ENCODE measurements around the gene RPS6KA2.
A peak's percentile ranks its signal among the peaks of the same experiment; 100 is the strongest.
"Not testable (repeated sequence)": the region's sequence is repeated elsewhere in the genome, so short reads cannot be mapped to it uniquely, and the experiment has no call there.

RPS6KA2 gene

GRCh38 chr6:166583230-166583965 is 43.7 kb downstream of the RPS6KA2 start:
- Histone ChIP-seq H3K27me3 (replicated peaks in 2 of 5; ENCODE audit: control insufficient read depth in 4 of 5, insufficient read depth in 5 of 5, low read length in 4 of 5) (no peaks in the 10 kb centered on the region), H3K36me3 (ENCODE audit: control insufficient read depth in 4 of 4, insufficient read depth in 4 of 4, low read length in 3 of 4) (no peaks in the 10 kb centered on the region), H3K4me3 (ENCODE audit: control insufficient read depth in 1 of 7, extremely low read depth in 1 of 7, insufficient read depth in 4 of 7, low read depth in 2 of 7, low read length in 6 of 7) (peak overlapping the region in 1 of 7 experiments; percentile 22), H3K4me1 (ENCODE audit: control extremely low read depth in 1 of 4, control insufficient read depth in 4 of 4, insufficient read depth in 4 of 4, low read length in 3 of 4) (peaks cover 0 to 32% (median 25%) of the 10 kb centered on the region in 4 experiments), H3K27ac (ENCODE audit: insufficient read depth in 1 of 2, low read depth in 1 of 2, low read length in 2 of 2, poor library complexity in 1 of 2, severe bottlenecking in 2 of 2) (no peak overlapping the region), H3K9me3 (ENCODE audit: control extremely low read depth in 1 of 5, control insufficient read depth in 4 of 5, insufficient read depth in 2 of 5, low read depth in 1 of 5, low read length in 4 of 5) (no peaks in the 10 kb centered on the region)
- 46% methylated on average over 13 of the region's 15 CpGs for WGBS (ENCODE audit: insufficient coverage)
- peak; percentile 29 to 67 (median 48) for DNase-seq
- ChIA-PET POLR2A (no interaction called here), CTCF (interaction anchor here (0.7 to 2.6 kb wide), 10 partner anchors 9 to 192 kb away, joined by 3 to 8 read pairs (median 4); no protein-coding TSS in a partner anchor)

DNA sequence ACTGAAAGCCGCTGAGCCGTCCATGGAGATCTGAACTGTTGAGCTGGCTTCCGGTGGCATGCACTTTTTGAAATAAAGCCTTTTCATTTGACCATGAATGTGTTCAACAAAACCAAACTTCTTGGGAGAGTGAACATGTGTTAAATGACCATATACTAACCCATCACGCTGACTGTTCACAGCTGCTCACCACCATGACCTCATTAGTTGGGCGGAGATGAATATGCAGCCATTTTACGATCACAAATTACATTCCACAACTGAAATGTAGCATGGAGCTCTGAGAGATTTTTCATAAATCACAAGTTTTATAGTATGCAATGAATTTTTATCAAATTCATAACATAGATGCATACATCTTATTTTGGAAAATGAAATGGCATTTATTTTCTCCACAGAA is 44.8 kb downstream of the RPS6KA2 start:
- H3K4me3 ChIP-seq (ENCODE audit: control insufficient read depth in 1 of 7, extremely low read depth in 1 of 7, insufficient read depth in 4 of 7, low read depth in 2 of 7, low read length in 6 of 7): no peak overlapping the region
- H3K9me3 ChIP-seq (ENCODE audit: control extremely low read depth in 1 of 5, control insufficient read depth in 4 of 5, insufficient read depth in 2 of 5, low read depth in 1 of 5, low read length in 4 of 5): no peaks in the 10 kb centered on the region
- no peak for DNase-seq
- 100% methylated on average over 1 of the region's 6 CpGs for WGBS (ENCODE audit: insufficient coverage)
- no peak overlapping the region for H3K27ac ChIP-seq (ENCODE audit: insufficient read depth in 1 of 2, low read depth in 1 of 2, low read length in 2 of 2, poor library complexity in 1 of 2, severe bottlenecking in 2 of 2)
- H3K27me3 ChIP-seq (replicated peaks in 2 of 5; ENCODE audit: control insufficient read depth in 4 of 5, insufficient read depth in 5 of 5, low read length in 4 of 5): no peaks in the 10 kb centered on the region
- POLR2A ChIA-PET: no interaction called here
- H3K36me3 ChIP-seq (ENCODE audit: control insufficient read depth in 4 of 4, insufficient read depth in 4 of 4, low read length in 3 of 4): no peaks in the 10 kb centered on the region
- H3K4me1 ChIP-seq (ENCODE audit: control extremely low read depth in 1 of 4, control insufficient read depth in 4 of 4, insufficient read depth in 4 of 4, low read length in 3 of 4): peaks cover 0 to 21% (median 14%) of the 10 kb centered on the region in 4 experiments
- CTCF ChIA-PET: interaction anchor here (1.2 to 1.4 kb wide), 2 partner anchors 10 to 18 kb away, joined by 3 to 5 read pairs; no protein-coding TSS in a partner anchor

DNA sequence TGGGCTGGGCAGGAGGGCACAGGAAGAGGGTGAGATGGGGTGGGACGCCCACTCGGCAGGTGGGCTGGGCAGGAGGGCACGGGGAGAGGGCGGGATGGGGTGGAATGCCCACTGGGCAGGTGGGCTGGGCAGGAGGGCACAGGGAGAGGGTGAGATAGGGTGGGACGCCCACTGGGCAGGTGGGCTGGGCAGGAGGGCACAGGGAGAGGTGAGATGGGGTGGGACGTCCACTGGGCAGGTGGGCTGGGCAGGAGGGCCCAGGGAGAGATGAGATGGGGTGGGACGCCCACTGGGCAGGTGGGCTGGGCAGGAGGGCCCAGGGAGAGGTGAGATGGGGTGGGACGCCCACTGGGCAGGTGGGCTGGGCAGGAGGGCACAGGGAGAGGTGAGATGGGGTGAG is 45.2 kb downstream of the RPS6KA2 start:
- H3K9me3 ChIP-seq (ENCODE audit: control extremely low read depth in 1 of 5, control insufficient read depth in 4 of 5, insufficient read depth in 2 of 5, low read depth in 1 of 5, low read length in 4 of 5); H3K27ac ChIP-seq (ENCODE audit: insufficient read depth in 1 of 2, low read depth in 1 of 2, low read length in 2 of 2, poor library complexity in 1 of 2, severe bottlenecking in 2 of 2); H3K27me3 ChIP-seq (replicated peaks in 2 of 5; ENCODE audit: control insufficient read depth in 4 of 5, insufficient read depth in 5 of 5, low read length in 4 of 5); DNase-seq; POLR2A ChIA-PET; H3K4me3 ChIP-seq (ENCODE audit: control insufficient read depth in 1 of 7, extremely low read depth in 1 of 7, insufficient read depth in 4 of 7, low read depth in 2 of 7, low read length in 6 of 7); H3K36me3 ChIP-seq (ENCODE audit: control insufficient read depth in 4 of 4, insufficient read depth in 4 of 4, low read length in 3 of 4); CTCF ChIA-PET: not testable (repeated sequence)
- H3K4me1 ChIP-seq (ENCODE audit: control extremely low read depth in 1 of 4, control insufficient read depth in 4 of 4, insufficient read depth in 4 of 4, low read length in 3 of 4): peaks cover 0 to 16% (median 10%) of the 10 kb centered on the region in 4 experiments
- WGBS (ENCODE audit: insufficient coverage): 96% methylated on average over 8 of the region's 8 CpGs

- Histone ChIP-seq H3K4me1 (ENCODE audit: control extremely low read depth in 1 of 4, control insufficient read depth in 4 of 4, insufficient read depth in 4 of 4, low read length in 3 of 4) (peaks cover 0 to 14% (median 9%) of the 10 kb centered on the region in 4 experiments), H3K27me3 (replicated peaks in 2 of 5; ENCODE audit: control insufficient read depth in 4 of 5, insufficient read depth in 5 of 5, low read length in 4 of 5) (no peaks in the 10 kb centered on the region), H3K27ac (ENCODE audit: insufficient read depth in 1 of 2, low read depth in 1 of 2, low read length in 2 of 2, poor library complexity in 1 of 2, severe bottlenecking in 2 of 2) (no peak overlapping the region), H3K36me3 (ENCODE audit: control insufficient read depth in 4 of 4, insufficient read depth in 4 of 4, low read length in 3 of 4) (no peaks in the 10 kb centered on the region), H3K4me3 (ENCODE audit: control insufficient read depth in 1 of 7, extremely low read depth in 1 of 7, insufficient read depth in 4 of 7, low read depth in 2 of 7, low read length in 6 of 7) (no peak overlapping the region), H3K9me3 (ENCODE audit: control extremely low read depth in 1 of 5, control insufficient read depth in 4 of 5, insufficient read depth in 2 of 5, low read depth in 1 of 5, low read length in 4 of 5) (peaks cover 0 to 7% (median 0%) of the 10 kb centered on the region in 5 experiments)
- no peak for DNase-seq
- 94% methylated on average over 11 of the region's 11 CpGs for WGBS (ENCODE audit: insufficient coverage)
- ChIA-PET POLR2A (no interaction called here), CTCF (no interaction called here)
Observed at GRCh38 chr6:166581091-166581511, 46.0 kb downstream of the RPS6KA2 start.

DNA sequence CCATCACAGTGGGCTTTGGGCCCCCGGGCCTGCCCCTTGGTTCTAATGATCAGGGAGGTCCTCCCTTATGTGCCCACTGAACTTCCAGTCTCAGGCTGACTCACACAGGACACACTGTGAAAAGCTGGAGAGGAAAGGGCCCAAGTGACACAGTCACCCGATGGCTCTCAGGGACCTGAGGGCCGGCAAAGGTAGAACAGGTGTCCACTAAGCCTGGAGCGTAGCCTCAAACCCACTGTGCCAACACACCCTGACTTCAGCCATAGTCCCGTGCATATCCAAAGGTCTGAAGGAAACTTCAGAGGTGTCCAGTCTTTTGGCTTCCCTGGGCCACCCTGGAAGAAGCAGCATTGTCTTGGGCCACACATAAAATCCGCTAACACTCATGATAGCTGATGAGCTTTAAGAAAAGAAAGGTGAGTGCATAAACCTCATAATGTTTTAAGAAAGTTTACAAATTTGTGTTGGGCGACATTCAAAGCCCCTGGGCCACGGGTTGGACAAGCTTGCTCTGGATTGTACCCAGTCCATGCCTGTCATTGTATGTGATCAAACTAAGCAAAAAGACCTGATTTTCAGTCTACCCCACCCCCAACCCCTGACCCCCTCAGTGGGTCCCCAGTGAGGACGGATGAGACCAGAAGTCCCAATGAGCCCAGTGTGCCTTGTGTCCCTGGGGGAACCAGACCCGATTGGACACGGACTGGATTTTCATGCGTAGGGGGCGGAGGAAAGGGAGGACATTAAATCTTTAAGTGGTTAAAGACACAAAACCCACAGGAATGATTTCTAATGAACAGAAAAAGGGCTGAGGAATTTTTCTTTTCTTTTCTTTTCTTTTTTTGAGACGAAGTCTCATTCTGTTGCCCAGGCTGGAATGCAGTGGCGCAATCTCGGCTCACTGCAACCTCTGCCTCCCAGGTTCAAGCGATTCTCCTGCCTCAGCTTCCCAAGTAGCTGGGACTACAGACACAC is 46.7 kb downstream of the RPS6KA2 start:
- peaks cover 0 to 10% (median 0%) of the 10 kb centered on the region in 5 experiments for H3K9me3 ChIP-seq (ENCODE audit: control extremely low read depth in 1 of 5, control insufficient read depth in 4 of 5, insufficient read depth in 2 of 5, low read depth in 1 of 5, low read length in 4 of 5)
- ChIA-PET POLR2A (interaction anchor here (0.6 kb wide), 1 partner anchor 38 kb away, joined by 3 read pairs; no protein-coding TSS in a partner anchor), CTCF (no interaction called here)
- no peaks in the 10 kb centered on the region for H3K36me3 ChIP-seq (ENCODE audit: control insufficient read depth in 4 of 4, insufficient read depth in 4 of 4, low read length in 3 of 4)
- H3K27ac ChIP-seq (ENCODE audit: insufficient read depth in 1 of 2, low read depth in 1 of 2, low read length in 2 of 2, poor library complexity in 1 of 2, severe bottlenecking in 2 of 2): no peak overlapping the region
- DNase-seq: no peak
- peaks cover 0 to 14% (median 9%) of the 10 kb centered on the region in 4 experiments for H3K4me1 ChIP-seq (ENCODE audit: control extremely low read depth in 1 of 4, control insufficient read depth in 4 of 4, insufficient read depth in 4 of 4, low read length in 3 of 4)
- H3K27me3 ChIP-seq (replicated peaks in 2 of 5; ENCODE audit: control insufficient read depth in 4 of 5, insufficient read depth in 5 of 5, low read length in 4 of 5): no peaks in the 10 kb centered on the region
- H3K4me3 ChIP-seq (ENCODE audit: control insufficient read depth in 1 of 7, extremely low read depth in 1 of 7, insufficient read depth in 4 of 7, low read depth in 2 of 7, low read length in 6 of 7): no peak overlapping the region
- 92% methylated on average over 14 of the region's 17 CpGs for WGBS (ENCODE audit: insufficient coverage)

DNA sequence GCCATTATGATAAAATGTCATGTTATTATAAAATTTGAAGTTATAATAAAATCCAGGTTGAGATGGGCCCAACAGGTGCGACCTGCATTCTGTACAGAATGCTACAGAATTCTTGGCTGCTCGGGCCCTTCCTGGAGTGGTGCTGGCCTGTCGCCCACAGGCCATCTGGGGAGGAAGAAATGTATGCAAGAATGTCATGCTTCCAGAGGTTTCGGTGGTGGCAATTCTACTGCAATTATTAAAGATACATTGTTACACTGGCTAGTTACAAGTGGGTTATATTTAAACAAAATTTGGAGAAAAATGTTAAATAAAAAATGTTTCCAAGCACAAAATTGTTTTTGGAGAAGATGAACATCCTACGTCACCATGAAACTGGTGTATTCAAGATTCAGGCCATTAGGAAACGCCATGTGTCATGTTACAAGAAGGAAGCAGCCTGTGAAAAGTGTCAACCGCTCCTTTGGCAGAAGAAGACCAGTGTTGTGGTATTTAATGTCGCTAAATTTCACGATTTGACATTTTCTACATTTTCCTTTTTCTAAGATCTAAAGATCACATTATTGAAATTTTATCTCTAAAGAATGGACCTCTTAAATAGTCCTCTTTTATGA is 47.7 kb downstream of the RPS6KA2 start:
- Histone ChIP-seq H3K9me3 (ENCODE audit: control extremely low read depth in 1 of 5, control insufficient read depth in 4 of 5, insufficient read depth in 2 of 5, low read depth in 1 of 5, low read length in 4 of 5) (peaks cover 0 to 10% (median 0%) of the 10 kb centered on the region in 5 experiments), H3K4me1 (ENCODE audit: control extremely low read depth in 1 of 4, control insufficient read depth in 4 of 4, insufficient read depth in 4 of 4, low read length in 3 of 4) (peaks cover 0 to 14% (median 9%) of the 10 kb centered on the region in 4 experiments), H3K27me3 (replicated peaks in 2 of 5; ENCODE audit: control insufficient read depth in 4 of 5, insufficient read depth in 5 of 5, low read length in 4 of 5) (no peaks in the 10 kb centered on the region), H3K27ac (ENCODE audit: insufficient read depth in 1 of 2, low read depth in 1 of 2, low read length in 2 of 2, poor library complexity in 1 of 2, severe bottlenecking in 2 of 2) (no peak overlapping the region), H3K4me3 (ENCODE audit: control insufficient read depth in 1 of 7, extremely low read depth in 1 of 7, insufficient read depth in 4 of 7, low read depth in 2 of 7, low read length in 6 of 7) (no peak overlapping the region), H3K36me3 (ENCODE audit: control insufficient read depth in 4 of 4, insufficient read depth in 4 of 4, low read length in 3 of 4) (no peaks in the 10 kb centered on the region)
- no peak for DNase-seq
- CTCF ChIA-PET: no interaction called here
- POLR2A ChIA-PET: interaction anchor here (0.6 kb wide), 1 partner anchor 37 kb away, joined by 3 read pairs; no protein-coding TSS in a partner anchor
- 100% methylated on average over 5 of the region's 9 CpGs for WGBS (ENCODE audit: insufficient coverage)
